VCaP (cell line): ENCODE results near the gene ZFP36L2.

Experiments used
- H3K27ac ChIP-seq: fragments of 450-650 bp; 2 replicates; pipeline ENCODE4 v1.5.1; 2017
- TF ChIP-seq, protein P1 (sequence below): fragments of 450-650 bp; conservative IDR thresholded peaks from 2 replicates; pipeline ENCODE4 v1.5.1; 2017; ENCODE audit warnings: mild to moderate bottlenecking, moderate library complexity

The ZFP36L2 gene

DNA sequence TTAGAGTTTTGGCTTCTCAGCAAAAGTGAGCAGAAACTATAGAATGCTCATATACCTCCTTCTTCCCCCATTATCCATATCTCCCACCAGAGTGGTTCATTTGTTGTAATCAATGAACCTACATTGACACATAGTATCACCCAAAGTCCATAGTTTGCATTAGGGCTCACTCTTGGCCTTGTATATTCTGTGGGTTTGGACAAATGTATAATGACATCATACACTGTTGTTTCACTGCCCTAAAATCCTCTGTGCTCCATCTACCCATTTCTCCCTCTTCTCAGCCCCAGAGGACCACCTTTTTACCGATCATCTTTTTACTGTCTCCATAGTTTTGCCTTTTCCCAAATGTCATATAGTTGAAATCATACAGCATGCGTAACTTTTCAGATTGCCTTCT lies 24.1 kb downstream of the ZFP36L2 start:
- TF ChIP-seq, protein P1, sequence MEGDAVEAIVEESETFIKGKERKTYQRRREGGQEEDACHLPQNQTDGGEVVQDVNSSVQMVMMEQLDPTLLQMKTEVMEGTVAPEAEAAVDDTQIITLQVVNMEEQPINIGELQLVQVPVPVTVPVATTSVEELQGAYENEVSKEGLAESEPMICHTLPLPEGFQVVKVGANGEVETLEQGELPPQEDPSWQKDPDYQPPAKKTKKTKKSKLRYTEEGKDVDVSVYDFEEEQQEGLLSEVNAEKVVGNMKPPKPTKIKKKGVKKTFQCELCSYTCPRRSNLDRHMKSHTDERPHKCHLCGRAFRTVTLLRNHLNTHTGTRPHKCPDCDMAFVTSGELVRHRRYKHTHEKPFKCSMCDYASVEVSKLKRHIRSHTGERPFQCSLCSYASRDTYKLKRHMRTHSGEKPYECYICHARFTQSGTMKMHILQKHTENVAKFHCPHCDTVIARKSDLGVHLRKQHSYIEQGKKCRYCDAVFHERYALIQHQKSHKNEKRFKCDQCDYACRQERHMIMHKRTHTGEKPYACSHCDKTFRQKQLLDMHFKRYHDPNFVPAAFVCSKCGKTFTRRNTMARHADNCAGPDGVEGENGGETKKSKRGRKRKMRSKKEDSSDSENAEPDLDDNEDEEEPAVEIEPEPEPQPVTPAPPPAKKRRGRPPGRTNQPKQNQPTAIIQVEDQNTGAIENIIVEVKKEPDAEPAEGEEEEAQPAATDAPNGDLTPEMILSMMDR = no peak
- no peak overlapping the region for H3K27ac ChIP-seq

DNA sequence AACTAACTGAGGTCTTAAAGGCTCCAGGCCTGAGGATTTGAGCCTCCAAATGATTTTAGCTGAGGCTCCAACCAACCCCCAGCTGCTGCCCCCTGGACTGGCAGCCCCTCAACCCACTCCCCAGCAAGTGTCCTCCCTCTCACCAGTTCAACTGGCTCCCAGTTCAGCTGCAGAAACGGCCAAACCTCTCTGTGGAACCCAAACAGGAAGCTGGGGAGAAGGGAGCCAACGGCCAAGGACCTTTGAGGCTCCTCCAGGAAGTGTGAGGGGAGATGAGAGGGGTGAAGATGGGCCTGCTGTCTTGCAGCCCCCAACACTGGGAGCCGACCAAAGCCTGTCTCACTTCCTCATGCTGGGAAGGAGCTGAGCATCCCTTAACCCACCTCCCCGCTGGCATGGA lies 24.9 kb downstream of the ZFP36L2 start:
- no peak overlapping the region for H3K27ac ChIP-seq
- TF ChIP-seq, protein P1 = no peak

DNA sequence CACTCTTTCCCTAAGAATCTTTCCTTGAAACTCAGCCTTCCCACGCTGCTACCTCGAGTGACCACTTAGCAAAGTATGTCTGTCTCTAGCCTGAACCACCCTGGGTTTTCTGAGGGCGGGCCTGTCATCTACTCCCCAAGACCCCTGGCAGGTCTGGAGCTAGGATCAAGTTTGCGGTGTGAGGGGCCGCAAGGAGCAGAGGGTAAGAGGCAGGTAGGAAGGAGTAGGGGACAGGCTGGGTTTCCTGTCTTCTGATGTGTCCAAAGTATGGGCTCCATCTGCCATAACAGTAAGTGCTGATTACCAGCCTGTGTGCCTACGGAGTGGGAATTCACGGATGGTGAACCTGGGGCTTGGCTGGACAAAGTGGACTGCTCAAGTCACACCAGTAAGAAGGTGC lies 25.4 kb downstream of the ZFP36L2 start:
- H3K27ac ChIP-seq = no peak overlapping the region

DNA sequence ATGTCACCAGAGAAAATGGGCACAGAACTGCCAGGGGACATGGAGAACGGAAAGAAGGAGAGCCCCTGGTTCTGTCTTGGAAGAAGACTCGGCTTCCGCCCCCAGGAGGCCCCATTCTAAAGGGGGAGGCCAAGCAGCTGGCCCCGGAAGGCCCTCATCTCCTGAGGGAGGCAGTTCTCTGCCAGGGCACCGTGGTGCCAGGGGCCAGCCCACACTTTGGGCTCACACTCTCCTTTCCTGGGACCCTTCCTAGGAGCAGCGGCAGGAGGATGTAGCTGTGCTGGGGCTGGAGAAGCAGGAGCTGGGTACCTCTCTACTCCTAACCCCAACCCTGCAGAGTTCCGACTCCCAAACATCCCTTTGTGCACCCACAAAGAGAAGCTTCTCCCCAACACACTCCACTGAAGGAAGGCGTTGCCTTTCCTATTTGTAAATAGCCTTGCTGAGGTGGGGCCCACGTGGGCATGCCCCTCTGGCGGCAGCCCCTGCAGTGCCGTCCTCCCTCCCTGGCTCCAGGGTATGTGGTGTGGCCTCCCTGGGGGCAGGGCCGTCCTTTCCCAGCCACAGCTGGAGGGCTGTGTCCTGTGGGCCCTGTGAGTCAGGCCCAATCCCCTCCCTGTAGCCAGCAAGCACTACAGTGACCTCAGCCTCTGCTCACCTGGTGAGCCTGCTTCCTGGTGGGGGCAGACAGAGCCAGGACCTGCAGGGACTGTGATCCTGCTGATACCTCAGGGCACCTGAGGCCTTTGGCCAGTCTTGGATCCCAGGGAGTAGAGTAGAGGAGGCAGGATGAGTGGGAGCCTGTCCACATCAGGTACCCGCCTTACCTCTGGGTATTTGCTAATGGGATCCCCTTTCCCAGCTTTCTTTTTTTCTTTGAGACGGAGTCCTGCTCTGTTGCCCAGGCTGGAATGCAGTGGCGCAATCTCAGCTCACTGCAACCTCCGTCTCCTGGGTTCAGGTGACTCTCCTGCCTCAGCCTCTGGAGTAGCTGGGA lies 26.6 kb downstream of the ZFP36L2 start:
- no peak overlapping the region for H3K27ac ChIP-seq
- TF ChIP-seq, protein P1 = no peak

More for the DNA sequence above, 25.4 kb downstream of the ZFP36L2 start:
- TF ChIP-seq, protein P1 = no peak

DNA sequence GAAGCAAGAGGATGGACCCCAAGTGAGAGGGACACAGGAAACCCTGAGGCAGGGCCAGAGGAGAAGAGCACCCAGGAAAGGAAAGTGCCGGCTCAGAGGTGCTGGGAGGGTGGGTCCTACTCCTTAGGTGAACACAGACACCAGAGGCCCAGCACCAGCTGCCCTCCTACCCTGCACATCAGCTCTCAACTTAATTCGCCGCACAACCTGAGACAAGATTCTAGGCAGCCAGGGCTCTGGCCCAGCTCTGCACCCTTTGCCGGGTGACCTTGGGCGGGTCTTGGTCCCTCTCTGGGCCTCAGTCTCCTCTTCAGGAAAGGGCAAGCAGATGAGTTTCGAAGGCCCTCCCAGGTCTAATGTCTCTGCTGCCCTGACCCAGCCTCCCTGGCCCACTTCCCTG lies 28.1 kb downstream of the ZFP36L2 start:
- no peak overlapping the region for H3K27ac ChIP-seq
- TF ChIP-seq, protein P1 = no peak

DNA sequence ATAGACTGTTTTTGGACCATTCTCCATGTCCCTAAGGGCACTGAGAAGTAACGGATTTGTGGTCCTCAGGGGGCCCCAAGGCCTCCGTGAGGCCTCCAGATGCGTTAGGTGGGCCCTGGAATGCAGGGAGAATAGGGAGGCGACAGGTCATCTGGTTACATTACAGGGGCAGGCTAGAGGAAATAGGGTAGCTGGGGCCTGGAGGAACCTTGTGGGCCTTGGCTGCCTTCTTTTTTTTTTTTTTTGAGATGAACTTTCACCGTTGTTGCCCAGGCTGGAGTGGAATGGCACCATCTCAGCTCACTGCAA lies 28.9 kb downstream of the ZFP36L2 start:
- H3K27ac ChIP-seq = no peak overlapping the region
- TF ChIP-seq, protein P1 = no peak

DNA sequence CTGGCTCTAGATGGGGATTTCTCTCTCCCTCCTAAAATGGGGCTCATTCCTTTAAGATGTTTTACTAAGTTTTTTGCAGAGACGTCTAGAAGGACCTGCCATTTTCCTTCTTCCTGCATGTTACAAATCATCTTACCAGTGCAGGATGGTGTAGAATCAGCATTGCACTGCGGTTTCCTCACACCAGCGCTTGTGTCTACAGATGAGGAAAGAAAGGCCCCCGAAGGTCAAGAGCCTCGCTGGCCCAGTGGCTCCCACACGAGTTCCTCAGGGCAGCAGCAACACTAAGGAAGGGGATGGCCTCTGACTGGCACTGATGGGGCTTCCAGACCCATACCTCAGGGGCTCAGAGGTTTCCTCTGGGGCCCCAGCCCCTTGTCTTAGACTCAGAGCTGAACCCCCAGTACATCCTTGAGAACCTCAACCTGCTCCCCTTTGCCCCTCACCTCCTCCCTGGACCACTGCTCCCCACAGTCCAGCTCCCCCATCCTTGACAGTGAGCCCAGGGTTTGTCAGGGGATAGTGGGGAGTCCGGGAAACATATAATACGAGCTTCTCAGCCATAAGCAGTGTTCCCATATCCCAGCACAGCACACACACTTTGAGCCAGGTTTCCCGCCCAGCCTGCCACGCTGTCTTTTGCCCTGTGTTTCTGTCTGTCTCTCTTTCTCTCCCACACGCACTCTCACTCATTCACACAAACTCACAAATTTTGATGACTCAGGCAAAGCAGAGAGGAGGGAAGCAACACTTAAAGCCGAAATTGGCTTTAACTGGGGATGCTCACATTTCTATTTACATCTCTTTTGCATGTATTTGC lies 29.4 kb downstream of the ZFP36L2 start:
- H3K27ac ChIP-seq = no peak overlapping the region

More for the DNA sequence above, 29.4 kb downstream of the ZFP36L2 start:
- TF ChIP-seq, protein P1 = no peak
